ENCODE data around the gene BLM.

Gene BLM

DNA sequence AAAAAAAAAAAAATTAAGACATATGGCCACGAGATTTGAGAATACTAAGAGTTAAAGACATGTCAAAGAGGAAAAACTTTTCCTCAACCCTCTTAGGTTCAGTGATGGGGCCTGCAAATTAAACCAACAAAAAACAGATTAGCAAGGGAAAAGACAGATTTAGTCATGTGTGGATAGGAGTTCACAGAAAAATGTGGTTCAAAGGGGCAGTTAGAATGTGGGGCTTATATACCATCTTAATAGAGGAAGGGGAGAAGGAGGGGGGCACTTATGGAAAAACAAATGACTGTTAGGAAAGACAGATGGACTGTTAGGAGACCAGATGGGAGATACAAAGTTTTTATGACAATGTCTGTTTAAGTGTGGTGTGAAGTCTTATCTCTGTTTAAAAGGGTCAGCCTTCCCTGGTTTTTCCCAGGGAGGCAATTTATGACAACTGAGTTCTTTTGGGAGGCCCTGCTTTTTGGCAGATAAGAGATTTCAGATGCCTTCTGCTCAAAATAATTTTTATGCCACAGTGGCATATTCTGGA lies 82.6 kb downstream of the BLM start:
- no peak for DNase-seq (ENCODE audit: low read depth)
- TF ChIP-seq, protein P1, sequence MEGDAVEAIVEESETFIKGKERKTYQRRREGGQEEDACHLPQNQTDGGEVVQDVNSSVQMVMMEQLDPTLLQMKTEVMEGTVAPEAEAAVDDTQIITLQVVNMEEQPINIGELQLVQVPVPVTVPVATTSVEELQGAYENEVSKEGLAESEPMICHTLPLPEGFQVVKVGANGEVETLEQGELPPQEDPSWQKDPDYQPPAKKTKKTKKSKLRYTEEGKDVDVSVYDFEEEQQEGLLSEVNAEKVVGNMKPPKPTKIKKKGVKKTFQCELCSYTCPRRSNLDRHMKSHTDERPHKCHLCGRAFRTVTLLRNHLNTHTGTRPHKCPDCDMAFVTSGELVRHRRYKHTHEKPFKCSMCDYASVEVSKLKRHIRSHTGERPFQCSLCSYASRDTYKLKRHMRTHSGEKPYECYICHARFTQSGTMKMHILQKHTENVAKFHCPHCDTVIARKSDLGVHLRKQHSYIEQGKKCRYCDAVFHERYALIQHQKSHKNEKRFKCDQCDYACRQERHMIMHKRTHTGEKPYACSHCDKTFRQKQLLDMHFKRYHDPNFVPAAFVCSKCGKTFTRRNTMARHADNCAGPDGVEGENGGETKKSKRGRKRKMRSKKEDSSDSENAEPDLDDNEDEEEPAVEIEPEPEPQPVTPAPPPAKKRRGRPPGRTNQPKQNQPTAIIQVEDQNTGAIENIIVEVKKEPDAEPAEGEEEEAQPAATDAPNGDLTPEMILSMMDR (conservative IDR thresholded peaks at IDR 0.05; ENCODE audit: control insufficient read depth, insufficient read depth, low read depth, low read length): no peak
- H3K4me3 ChIP-seq (ENCODE audit: control insufficient read depth, low read depth, low read length): no peak overlapping the region

DNA sequence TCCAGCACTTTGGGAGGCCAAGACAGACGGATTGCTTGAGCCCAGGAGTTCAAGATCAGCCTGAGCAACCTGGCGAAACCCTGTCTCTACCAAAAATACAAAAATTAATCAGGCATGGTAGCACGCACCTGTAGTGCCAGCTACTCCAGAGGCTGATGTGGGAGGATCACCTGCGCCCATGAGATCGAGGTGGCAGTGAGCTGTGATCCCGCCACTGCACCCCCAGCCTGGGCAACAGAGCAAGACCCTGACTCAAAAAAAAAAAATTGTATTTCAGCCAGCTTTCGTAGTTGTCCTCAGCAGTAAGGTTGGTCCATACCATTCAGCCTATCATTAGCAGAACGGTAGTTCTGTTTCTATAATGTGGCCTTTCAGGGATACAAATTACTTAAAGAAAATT lies 84.7 kb downstream of the BLM start:
- TF ChIP-seq, protein P1 (conservative IDR thresholded peaks at IDR 0.05; ENCODE audit: control insufficient read depth, insufficient read depth, low read depth, low read length): no peak
- no peak for DNase-seq (ENCODE audit: low read depth)
- no peak overlapping the region for H3K4me3 ChIP-seq (ENCODE audit: control insufficient read depth, low read depth, low read length)

DNA sequence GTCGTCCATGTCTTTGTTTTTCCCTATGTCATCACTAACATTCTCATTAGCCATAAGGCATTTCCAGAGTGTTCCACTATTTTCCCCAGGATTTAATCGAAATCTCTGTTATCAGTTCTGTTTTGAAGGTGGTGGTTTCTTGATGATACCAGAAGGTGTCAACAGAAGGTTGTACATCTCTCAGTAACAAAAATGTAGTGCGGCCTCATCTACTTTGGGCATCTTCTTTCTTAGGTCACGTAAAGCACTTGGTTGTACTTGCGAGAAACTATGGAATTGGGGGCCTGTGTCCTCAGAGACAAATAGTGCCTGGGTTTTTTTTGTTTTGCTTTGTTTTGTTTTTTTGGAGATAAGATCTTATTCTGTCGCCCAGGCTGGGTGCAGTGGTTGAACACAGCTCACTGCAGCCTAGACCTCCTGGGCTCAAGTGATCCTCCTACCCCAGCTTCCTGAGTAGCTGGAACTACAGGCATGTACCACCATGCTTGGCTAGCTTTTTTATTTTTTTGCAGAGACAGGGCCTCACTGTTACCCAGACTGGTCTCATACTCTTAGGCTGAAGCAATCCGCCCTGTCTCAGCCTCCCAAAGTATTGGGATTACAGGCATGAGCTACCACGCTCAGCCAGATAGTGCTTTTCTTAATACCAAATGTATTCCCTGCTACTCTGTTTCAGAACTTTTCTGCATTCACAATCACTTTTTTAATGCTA lies 90.1 kb downstream of the BLM start:
- TF ChIP-seq, protein P1 (conservative IDR thresholded peaks at IDR 0.05; ENCODE audit: control insufficient read depth, insufficient read depth, low read depth, low read length): no peak
- H3K4me3 ChIP-seq (ENCODE audit: control insufficient read depth, low read depth, low read length): no peak overlapping the region
- DNase-seq (ENCODE audit: low read depth): no peak

DNA sequence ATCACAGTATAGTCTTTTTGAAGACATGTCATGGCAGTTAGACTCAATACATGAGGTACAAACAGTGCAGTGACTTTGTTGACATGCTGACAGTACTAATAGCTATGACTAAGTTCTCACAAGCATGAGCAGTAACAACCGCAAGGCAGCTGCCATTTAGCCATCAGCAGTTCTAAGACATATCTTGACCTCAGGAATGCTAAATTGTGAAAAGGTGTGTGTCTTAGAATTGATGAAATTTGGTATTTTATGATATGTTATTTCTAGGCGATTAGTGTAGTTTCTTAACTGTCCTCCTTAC lies 90.6 kb downstream of the BLM start:
- no peak for DNase-seq (ENCODE audit: low read depth)
- H3K4me3 ChIP-seq (ENCODE audit: control insufficient read depth, low read depth, low read length): no peak overlapping the region
- TF ChIP-seq, protein P1 (conservative IDR thresholded peaks at IDR 0.05; ENCODE audit: control insufficient read depth, insufficient read depth, low read depth, low read length): no peak

DNA sequence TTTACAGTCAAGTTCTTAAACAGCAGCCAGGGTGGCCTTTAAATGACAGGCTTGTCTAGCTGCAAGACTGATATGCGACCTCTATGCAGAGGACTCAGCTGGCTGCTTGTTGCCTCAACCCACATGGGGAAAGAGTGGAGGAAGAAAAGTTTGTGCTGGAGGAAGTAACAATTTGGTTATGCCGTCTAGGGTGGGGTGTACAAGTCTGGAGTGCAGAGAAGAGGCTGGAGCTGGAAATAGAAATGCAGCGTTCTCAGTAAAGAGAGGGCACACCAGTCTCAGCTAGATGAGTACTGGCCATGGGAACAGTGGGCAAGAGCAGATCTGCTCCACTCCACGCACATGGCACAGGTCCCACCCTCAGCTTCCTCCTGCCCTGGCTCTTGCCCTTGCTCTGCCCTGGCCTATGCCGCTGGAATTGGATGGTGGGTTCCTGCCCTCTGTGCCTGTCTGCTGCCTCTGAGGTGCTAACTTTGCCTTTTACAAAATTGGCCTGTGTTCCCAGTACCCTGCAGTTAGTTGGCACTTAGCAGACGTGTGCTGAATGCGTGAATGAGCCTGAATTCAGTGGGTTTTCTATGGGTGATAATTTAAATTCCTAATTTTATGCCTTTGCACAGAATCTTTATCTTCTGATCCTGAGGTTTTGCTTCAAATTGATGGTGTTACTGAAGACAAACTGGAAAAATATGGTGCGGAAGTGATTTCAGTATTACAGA lies 91.5 kb downstream of the BLM start:
- no peak for DNase-seq (ENCODE audit: low read depth)
- TF ChIP-seq, protein P1 (conservative IDR thresholded peaks at IDR 0.05; ENCODE audit: control insufficient read depth, insufficient read depth, low read depth, low read length): no peak
- no peak overlapping the region for H3K4me3 ChIP-seq (ENCODE audit: control insufficient read depth, low read depth, low read length)

DNA sequence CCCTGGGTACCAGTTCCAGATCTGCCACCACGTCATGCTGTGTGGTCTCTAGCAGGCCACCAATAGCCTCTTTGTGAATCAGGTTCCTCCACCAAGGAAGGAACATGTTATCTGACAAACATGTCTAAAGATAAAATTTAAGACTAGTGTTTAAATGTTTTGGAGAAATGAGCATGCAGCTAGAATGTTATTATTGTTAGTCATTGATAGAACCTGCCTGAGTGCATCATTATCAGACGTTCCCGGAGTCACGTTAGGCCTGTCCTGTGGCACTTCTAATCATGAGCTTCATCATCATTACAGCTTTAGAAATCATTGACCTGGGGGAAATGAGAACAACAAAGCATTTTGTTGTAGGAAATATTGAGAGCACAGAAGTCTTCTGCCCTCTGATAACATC lies 92.4 kb downstream of the BLM start:
- TF ChIP-seq, protein P1 (conservative IDR thresholded peaks at IDR 0.05; ENCODE audit: control insufficient read depth, insufficient read depth, low read depth, low read length): no peak
- H3K4me3 ChIP-seq (ENCODE audit: control insufficient read depth, low read depth, low read length): no peak overlapping the region
- DNase-seq (ENCODE audit: low read depth): no peak
